Activated CD4-positive, alpha-beta T cell treated with anti-CD3 and anti-CD28 coated beads, Interleukin-2, amount 50 U/mL, for 1 hour (primary cell): ENCODE measurements around the gene SOS1.
A peak's percentile ranks its signal among the peaks of the same experiment; 100 is the strongest.
"Not testable (repeated sequence)": the region's sequence is repeated elsewhere in the genome, so short reads cannot be mapped to it uniquely, and the experiment has no call there.

ENCODE experiments used
- DNase-seq: peaks from one replicate; pipeline ENCODE4 v3.0.0-alpha.2; 2020

The SOS1 gene

DNA sequence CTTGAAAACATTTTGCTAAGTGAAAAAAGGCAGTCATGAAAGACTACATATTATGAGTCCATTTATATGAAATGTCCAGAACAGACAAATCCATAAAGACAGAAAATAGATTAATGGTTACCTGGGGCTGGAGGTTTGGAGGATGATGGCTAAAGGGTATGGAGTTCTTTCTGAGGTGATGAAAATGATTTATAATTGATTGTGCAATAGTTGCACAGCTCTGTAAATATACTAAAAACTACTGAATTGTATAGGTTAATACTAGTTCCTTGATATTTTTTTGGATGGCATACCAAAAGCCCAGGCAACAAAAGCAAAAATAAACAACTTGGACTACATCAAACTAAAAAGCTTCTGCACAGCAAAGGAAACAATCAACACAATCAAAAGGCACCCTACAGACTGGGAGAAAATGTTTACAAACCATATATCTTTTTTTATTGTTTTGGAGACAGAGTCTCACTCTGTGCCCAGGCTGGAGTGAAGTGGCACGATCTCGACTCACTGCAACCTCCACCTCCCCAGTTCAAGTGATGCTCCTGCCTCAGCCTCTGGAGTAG is 21.5 kb downstream of the SOS1 start:
- no peak for DNase-seq

GRCh38 chr2:39095624-39096023 is 25.2 kb downstream of the SOS1 start:
- DNase-seq, result no peak

DNA sequence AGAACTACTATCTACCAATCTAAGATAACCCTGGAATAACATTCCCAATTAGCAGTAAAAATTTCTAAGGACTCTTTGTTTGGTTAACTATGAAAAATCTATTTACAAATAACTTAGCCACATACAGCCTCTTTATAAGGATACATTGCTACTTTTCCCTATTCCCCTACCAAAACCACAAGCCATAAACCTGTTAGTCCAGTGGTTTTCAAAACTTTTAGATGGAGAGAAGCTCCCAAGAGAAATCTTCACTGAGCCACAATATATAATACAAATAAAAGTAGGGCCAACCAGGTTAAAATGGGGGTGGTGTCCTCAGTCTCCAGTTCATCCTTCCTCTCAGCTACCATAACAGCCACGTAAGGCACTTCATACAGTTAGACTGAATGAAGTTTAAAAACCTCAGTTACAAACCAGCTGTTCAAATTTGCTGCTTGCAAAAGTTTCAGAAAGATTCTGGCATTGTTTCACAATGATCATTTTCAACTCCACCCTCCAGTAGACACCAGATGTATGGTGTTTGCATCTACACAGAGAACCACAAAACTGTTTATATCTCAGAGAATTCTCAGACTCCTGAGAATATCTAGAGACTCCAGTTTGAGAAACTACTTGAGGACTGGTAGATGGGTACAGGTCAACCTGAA is 26.0 kb downstream of the SOS1 start:
- no peak for DNase-seq

GRCh38 chr2:39093218-39093898 is 27.5 kb downstream of the SOS1 start:
- DNase-seq, result no peak

- no peak for DNase-seq
Observed at GRCh38 chr2:39091543-39091942, 29.3 kb downstream of the SOS1 start.

DNA sequence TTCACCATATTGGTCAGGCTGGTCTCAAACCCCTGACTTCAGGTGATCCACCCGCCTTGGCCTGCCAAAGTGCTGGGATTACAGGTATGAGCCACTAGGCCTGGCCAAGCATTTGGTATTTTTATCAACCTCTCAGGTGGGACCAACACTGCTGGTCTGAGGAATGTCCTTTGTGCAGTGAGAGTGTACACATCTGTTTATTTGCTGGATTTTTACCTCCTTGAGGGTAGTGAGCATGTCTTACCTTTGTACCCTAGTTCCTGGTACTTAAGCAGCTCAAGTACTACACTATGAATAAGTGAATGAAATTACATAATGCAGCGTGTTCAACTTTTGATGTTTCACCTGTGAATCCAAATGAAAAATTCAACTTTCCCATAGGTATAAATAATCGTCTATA is 29.8 kb downstream of the SOS1 start:
- DNase-seq, result no peak

DNA sequence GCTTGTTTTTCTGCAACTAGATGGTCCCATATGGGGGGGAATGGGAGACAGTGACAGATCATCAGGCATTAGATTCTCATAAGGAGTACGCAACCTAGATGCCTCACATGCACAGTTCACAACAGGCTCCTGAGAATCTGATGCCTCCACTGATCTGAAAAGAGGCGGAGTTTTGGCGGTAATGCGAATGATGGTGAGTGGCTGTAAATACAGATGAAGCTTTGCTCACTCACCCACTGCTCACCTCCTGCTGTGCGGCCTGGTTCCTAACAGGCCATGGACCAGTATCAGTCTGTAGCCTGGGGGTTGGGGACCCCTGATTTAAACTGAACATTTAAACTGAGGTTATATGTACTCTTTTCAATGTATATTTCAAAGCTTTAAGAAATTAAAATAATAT is 40.7 kb downstream of the SOS1 start:
- no peak for DNase-seq

GRCh38 chr2:39069890-39070465 is 50.9 kb downstream of the SOS1 start:
- no peak for DNase-seq

GRCh38 chr2:39069136-39069515 is 51.7 kb downstream of the SOS1 start:
- DNase-seq, result peak; percentile 4

DNA sequence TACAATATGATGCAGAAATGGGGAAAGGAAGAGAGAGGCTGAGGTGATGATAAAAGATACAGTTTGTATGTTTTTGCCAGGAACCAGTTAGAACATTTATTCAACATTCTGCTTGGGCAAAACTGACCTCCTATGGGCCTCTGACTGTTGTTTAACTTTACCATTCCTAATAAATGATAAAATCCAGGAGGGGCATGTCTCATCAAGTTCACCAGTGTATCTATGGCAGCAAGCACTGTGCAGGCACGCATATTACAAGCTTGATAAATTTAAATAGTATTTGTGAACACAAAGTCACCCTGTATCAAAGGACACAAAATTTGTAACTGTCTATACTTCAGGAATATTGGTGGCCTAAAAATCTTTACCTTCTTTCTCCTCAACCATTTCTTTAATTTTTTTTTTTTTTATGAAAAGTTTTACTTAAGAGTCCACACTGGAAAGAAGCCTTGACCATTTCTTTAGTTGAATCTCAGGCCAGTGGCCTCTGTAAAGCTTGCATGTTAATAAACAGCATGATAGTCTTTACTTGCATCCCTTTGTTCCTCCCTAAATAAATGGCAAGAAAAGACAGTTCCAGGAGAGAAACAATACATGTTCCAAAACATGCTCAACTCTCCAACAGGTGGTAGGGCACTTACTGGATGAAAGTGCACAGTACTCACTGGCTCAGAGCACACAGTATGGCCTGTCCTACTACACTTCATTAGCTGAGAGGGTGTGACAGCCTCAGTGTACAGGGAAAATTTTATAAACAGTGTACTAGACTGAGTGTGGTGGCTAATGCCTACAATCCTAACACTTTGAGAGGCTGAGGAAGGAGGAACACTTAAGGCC is 52.3 kb downstream of the SOS1 start:
- DNase-seq, result no peak

DNA sequence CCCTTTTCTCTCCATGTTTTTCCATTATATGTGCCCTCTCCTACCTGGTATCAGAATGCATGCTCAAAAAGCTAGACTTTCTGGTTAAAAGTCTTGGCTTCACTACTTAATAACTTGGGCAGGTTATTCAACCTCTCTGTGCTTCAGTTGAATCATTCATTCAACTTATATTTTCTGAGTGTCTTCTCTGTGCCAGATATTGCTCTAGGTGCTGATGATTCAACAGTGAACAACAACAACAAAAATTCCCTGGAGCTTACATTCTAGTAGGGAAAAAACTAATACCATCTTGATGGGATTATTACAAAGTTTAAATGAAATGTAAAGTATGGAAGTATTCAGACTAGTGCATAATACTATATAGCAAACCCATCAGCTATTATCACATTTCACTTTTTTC is 55.2 kb downstream of the SOS1 start:
- no peak for DNase-seq

GRCh38 chr2:39062320-39062719 is 58.5 kb downstream of the SOS1 start:
- no peak for DNase-seq

GRCh38 chr2:39061280-39061679 is 59.6 kb downstream of the SOS1 start:
- no peak for DNase-seq

DNA sequence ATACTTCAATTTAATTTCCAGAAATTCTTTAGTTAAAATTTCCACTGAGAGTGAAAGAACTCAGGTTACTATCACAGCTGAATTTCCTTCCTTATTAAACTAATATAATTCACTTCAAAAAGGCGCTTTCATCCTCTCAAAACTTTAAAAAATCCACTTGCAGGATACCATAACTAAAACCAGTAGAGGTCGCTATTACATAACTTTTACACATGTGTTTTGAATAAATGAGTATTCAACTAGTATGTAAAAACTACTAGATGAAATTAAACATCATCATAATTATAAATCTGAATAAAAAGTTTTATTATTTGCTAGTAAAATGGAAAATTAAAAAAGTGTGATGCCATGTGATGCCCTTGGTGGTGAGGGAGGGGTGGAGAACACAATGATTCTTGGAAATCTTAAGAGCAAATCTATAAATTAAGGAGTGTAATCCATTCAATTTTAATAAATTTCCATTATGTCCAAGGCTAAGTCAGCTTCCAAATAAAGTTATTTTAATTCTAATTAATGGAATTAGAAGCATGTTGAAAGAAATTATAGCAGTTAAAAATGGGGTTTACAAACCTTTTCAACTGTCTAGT is 61.4 kb downstream of the SOS1 start:
- no peak for DNase-seq

- no peak for DNase-seq
Observed at GRCh38 chr2:39058101-39058500, 62.8 kb downstream of the SOS1 start.

GRCh38 chr2:39052665-39053064 is 68.2 kb downstream of the SOS1 start:
- not testable (repeated sequence) for DNase-seq

GRCh38 chr2:39050109-39050508 is 70.7 kb downstream of the SOS1 start:
- no peak for DNase-seq

GRCh38 chr2:39039072-39039471 is 81.8 kb downstream of the SOS1 start:
- no peak for DNase-seq

GRCh38 chr2:39033980-39034379 is 86.9 kb downstream of the SOS1 start:
- DNase-seq, result no peak

- DNase-seq, result no peak
Observed at GRCh38 chr2:39027421-39027820, 93.4 kb downstream of the SOS1 start.

GRCh38 chr2:39024833-39025232 is 96.0 kb downstream of the SOS1 start:
- no peak for DNase-seq

- no peak for DNase-seq
Observed at GRCh38 chr2:39023649-39024048, 97.2 kb downstream of the SOS1 start.

DNA sequence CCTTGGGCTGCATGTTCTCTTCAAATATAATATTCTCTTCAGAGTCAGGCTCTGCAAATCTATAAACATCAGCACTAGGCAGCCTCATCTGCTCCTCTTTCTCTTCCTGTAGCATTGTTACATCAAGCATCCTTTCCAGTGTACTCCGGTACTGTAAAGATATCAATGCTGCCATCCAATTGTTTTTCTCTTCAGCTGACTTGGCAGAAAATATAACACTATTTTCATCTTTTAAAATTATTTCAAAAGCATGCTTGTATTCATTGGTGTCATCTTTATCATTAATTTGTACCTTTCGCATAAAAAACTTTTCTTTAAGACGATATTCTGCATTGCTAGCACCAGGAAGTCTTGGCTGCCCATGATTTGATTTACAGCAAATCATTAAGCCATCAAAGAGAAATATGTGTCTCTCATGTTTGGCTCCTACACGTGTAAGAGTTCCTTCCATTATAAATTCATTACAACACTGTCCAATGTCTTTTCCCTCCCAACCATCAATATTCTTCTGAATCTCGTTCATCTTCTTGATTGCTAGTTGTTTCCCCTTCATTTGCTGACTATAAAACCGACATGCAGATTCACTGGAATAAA is 98.1 kb downstream of the SOS1 start:
- DNase-seq, result no peak
